ENCODE measurements around the gene APBB2. TPM values are rescaled to one million over a fixed set of nuclear protein-coding genes. Genes with fewer than 3 reads are reported as not detected.

The APBB2 gene
- total and polyA plus RNA-seq, 2 experiments from 2014 or later: 35.8 to 74.8 TPM

DNA sequence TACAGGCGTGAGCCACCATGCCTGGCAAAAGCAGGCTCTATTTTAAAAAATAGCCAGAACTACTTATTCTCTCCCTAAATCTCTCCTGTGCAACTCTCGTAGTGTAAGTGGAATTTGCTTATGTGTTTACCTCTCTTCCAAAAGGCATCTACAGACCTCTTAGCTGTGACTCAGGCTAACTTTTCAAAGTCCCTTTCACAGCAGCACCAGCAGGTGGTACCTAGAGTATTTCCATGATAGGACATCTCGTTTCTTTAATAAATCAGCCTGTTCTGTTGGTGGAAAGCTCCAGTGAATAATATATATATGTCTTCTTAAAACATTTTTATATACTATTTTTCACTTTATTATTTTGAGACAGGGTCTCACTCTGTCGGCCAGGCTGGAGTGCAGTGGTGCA is 375.6 kb downstream of the APBB2 start:
- Histone ChIP-seq H3K9me2 (ENCODE audit: insufficient read depth) (no peaks in the 10 kb centered on the region), H3K79me2 (replicated peaks; ENCODE audit: insufficient read depth) (peaks cover 52% of the 10 kb centered on the region), H4K20me1 (replicated peaks; ENCODE audit: insufficient read depth) (peaks cover 26% of the 10 kb centered on the region), H3K4me3 (no peak overlapping the region), H3K4me2 (no peak overlapping the region), H3K27me3 (ENCODE audit: insufficient read depth) (no peaks in the 10 kb centered on the region), H3K27ac (ENCODE audit: low read depth) (no peak overlapping the region), H3K36me3 (ENCODE audit: insufficient read depth) (peaks cover 5% of the 10 kb centered on the region), H2AFZ (no peak overlapping the region), H3F3A (replicated peaks; ENCODE audit: low read depth) (0 out of 2 replicates have a peak, but pooled peaks cover 6% of the 10 kb centered on the region), H3K4me1 (ENCODE audit: insufficient read depth) (0 out of 2 replicates have a peak, but pooled peaks cover 7% of the 10 kb centered on the region)
- DNase-seq (ENCODE audit: low spot score): peak; percentile 37
- H3K27ac Mint-ChIP-seq: no peak overlapping the region
- peaks cover 24% of the 10 kb centered on the region for H3K36me3 Mint-ChIP-seq (ENCODE audit: low read depth)
- peaks cover 4% of the 10 kb centered on the region for H3K27me3 Mint-ChIP-seq (ENCODE audit: insufficient read depth, low read depth, poor library complexity)
- ATAC-seq: no peak
- H3K4me1 Mint-ChIP-seq: peaks cover 20% of the 10 kb centered on the region
- H3K9me3 Mint-ChIP-seq: no peaks in the 10 kb centered on the region
- no peak overlapping the region for H3K4me3 Mint-ChIP-seq
- TF ChIP-seq JUNB (IDR thresholded peaks at IDR 0.05; ENCODE audit: unreplicated experiment): no peak
- TF ChIP-seq, protein P1, sequence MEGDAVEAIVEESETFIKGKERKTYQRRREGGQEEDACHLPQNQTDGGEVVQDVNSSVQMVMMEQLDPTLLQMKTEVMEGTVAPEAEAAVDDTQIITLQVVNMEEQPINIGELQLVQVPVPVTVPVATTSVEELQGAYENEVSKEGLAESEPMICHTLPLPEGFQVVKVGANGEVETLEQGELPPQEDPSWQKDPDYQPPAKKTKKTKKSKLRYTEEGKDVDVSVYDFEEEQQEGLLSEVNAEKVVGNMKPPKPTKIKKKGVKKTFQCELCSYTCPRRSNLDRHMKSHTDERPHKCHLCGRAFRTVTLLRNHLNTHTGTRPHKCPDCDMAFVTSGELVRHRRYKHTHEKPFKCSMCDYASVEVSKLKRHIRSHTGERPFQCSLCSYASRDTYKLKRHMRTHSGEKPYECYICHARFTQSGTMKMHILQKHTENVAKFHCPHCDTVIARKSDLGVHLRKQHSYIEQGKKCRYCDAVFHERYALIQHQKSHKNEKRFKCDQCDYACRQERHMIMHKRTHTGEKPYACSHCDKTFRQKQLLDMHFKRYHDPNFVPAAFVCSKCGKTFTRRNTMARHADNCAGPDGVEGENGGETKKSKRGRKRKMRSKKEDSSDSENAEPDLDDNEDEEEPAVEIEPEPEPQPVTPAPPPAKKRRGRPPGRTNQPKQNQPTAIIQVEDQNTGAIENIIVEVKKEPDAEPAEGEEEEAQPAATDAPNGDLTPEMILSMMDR (conservative IDR thresholded peaks at IDR 0.05; ENCODE audit: low read depth in 2 of 2): peak in 1 of 2 experiments; percentile 35; a peak in 1 of 4 replicates

- no peak overlapping the region for H3K4me3 ChIP-seq
- Mint-ChIP-seq H3K27me3 (ENCODE audit: insufficient read depth, low read depth, poor library complexity) (peaks cover 7% of the 10 kb centered on the region), H3K4me3 (no peak overlapping the region), H3K36me3 (ENCODE audit: low read depth) (peaks cover 32% of the 10 kb centered on the region), H3K9me3 (no peaks in the 10 kb centered on the region), H3K4me1 (peaks cover 16% of the 10 kb centered on the region), H3K27ac (no peak overlapping the region)
- H3K27me3 ChIP-seq (ENCODE audit: insufficient read depth): no peaks in the 10 kb centered on the region
- 0 out of 2 replicates have a peak, but pooled peaks cover 7% of the 10 kb centered on the region for H3K4me1 ChIP-seq (ENCODE audit: insufficient read depth)
- H3F3A ChIP-seq (replicated peaks; ENCODE audit: low read depth): 0 out of 2 replicates have a peak, but pooled peaks cover 4% of the 10 kb centered on the region
- H3K27ac ChIP-seq (ENCODE audit: low read depth): no peak overlapping the region
- ATAC-seq: no peak
- 0 out of 2 replicates have a peak, but pooled peaks cover 3% of the 10 kb centered on the region for H3K9me2 ChIP-seq (ENCODE audit: insufficient read depth)
- no peak for DNase-seq (ENCODE audit: low spot score)
- no peak overlapping the region for H2AFZ ChIP-seq
- H3K4me2 ChIP-seq: no peak overlapping the region
- peaks cover 5% of the 10 kb centered on the region for H3K36me3 ChIP-seq (ENCODE audit: insufficient read depth)
- peaks cover 51% of the 10 kb centered on the region for H3K79me2 ChIP-seq (replicated peaks; ENCODE audit: insufficient read depth)
- H4K20me1 ChIP-seq (replicated peaks; ENCODE audit: insufficient read depth): peaks cover 23% of the 10 kb centered on the region
- TF ChIP-seq ZNF462 (CRISPR knock-in tag; IDR thresholded peaks at IDR 0.05) (no peak), EZH2 (IDR thresholded peaks at IDR 0.05; ENCODE audit: low read depth, unreplicated experiment) (no peak), ZNF114 (CRISPR knock-in tag; IDR thresholded peaks at IDR 0.05) (no peak), NANOG (IDR thresholded peaks at IDR 0.05; ENCODE audit: borderline replicate concordance) (no peak), CREB1 (CRISPR knock-in tag; IDR thresholded peaks at IDR 0.05; ENCODE audit: low read depth) (no peak), EZH2phosphoT487 (IDR thresholded peaks at IDR 0.05; ENCODE audit: unreplicated experiment) (no peak)
- TF ChIP-seq, protein P1 (conservative IDR thresholded peaks at IDR 0.05; ENCODE audit: low read depth in 2 of 2): no peak
Measured at GRCh38 chr4:40837094-40837870, 377.1 kb downstream of the APBB2 start.
